GM21390 (cell line): ENCODE data around the gene VAMP3.
A peak's percentile ranks its signal among the peaks of the same experiment; 100 is the strongest.
"Not testable (repeated sequence)": the region's sequence is repeated elsewhere in the genome, so short reads cannot be mapped to it uniquely, and the experiment has no call there.

ENCODE experiments used
- ATAC-seq: cut with Tn5 transposase; IDR thresholded peaks from one replicate; pipeline ENCODE4 v1.9.1; 2021; ENCODE audit not compliant: unreplicated experiment

Gene VAMP3

GRCh38 chr1:7767176-7767575 is 3.9 kb upstream of the VAMP3 start:
- no peak for ATAC-seq

- ATAC-seq, result no peak
Measured at GRCh38 chr1:7768583-7768982, 2.5 kb upstream of the VAMP3 start.

DNA sequence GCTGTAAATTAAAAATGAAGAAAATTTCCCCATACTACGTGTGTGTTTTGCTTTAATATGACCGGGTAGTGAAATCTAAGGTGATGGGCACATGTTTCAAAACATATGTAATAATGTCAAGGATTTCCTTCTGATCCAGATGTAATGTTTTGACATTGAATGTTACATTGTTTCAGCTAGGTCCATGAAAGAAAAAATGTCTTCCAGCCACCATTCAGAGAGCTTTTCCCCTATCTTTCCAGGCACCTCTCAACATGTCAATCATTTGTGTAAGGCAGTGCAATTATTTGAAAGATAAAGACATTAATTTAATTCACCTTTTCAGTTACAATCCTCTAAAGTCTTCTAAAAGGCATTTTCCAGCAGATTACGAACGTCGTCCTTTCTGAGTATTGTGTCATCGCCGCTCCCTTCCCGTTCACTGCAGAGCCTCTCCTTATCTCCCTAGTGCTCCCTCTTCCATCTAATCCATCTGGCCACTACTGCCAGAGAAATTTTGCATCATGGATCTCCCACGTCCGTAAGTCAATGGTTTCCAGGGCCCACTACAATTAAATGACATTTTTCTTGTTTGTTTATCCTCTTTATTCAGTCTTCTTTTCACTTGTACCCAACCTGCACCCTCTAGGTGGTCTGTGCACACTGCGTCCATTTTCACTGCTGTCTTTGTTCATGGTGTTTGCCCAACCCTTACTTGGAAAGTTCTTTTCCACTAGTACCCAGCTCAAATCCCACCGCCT is 1.3 kb upstream of the VAMP3 start:
- no peak for ATAC-seq

DNA sequence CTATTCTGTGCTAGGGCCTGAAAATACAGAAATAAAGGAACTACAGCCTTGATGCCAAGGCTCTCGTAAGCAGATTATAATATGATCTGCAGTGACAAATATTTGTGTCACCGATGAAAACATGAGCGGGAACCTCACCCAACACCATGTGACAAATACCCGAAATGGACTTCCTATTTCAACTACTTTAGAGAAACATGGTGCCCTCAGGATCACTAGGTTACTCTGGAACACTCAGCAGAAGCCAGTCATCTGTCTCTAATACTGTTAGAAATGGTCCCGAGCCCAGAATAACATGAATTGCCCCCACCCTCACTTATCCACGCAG is 463 bp upstream of the VAMP3 start:
- no peak for ATAC-seq

DNA sequence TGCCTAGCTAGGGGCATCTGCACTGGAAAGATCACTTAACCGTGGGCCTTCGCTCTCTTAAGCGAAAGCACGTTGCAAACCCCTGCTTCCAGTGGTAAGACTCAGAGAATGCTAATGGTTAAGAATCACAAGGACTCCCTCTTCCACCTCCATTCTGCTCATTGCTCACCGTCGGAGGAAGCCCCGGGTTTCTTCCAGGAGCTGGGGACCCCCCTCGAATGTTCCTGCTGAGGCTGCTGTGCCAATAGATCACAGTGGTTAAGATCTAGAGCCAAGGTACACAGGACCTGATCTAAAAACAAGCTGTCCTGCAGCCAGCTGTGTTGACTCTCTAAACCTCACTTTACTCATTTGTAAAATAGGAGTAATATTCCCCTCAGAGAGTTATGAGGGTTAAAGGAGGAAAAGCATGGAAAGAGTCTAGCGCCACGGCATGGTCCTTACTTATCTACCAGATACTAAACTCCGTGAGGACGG is 765 bp downstream of the VAMP3 start:
- peak; percentile 25 for ATAC-seq

- ATAC-seq, result no peak
Measured at GRCh38 chr1:7777591-7777990, 6.5 kb downstream of the VAMP3 start.

- ATAC-seq, result no peak
Measured at GRCh38 chr1:7778133-7778628, 7.1 kb downstream of the VAMP3 start.

DNA sequence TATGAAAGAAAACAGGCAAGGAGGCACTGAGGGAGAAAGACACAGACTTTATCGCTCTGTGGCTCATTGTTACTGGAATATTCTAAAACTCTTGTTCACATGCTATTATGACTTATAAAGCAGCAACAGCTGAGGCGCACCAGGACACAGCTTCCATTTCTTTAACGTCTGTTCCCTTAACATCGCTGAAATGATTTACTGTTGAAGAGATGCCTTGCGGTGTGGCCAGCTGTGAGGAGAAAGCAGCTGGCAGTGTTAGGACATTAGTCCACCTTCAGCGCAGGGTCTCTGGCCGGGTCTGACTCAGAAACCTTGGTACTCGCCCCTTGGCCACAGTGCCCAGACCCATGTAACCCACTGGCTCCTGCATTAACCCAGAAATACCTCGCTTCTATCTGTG is 9.9 kb downstream of the VAMP3 start:
- no peak for ATAC-seq

DNA sequence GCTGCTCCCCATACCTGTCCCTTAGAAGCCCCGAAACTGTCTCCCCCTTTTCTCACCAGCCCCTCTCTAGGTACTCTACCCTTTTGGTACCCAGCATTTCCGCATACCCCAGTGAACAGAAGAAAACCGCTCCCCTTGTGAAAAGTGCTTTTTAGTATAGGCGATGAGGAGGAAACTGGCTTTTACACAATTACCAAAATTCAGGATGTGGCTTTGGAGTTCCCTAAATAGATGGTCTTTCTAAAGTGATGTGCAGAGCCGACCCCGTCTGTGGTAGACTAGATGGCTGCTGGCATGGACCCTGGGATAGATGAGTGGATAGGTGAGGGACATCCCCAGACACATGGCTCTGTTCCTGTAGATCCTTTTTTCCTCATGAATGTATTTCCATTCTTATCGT is 10.4 kb downstream of the VAMP3 start:
- ATAC-seq, result no peak

- ATAC-seq, result no peak
Measured at GRCh38 chr1:7781923-7782495, 10.9 kb downstream of the VAMP3 start.

DNA sequence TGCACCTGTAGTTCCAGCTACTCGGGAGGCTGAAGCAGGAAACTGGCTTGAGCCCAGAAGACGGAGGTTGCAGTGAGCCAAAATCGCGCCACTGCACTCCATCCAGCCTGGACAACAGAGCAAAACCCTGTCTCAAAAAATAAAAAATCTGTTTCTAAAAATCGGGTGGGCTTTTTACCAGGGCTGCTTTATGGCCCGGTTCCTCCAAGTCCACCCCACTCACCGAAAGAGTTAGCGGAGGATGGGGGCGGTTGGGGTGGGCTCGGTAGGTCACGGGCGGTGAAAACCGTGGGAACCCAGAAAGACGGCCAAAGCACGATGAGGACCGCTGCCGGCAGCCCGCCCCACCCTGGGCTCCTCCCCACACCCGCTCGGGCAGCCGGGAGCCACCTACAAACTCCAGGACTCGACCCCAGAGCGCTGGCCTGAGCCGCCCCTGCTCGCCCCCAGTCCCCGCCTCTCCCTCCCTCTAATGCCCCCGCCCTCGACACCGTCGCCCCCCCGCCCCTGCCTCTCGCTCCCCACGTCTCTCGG is 12.1 kb downstream of the VAMP3 start:
- ATAC-seq, result no peak

GRCh38 chr1:7783826-7784491 is 12.9 kb downstream of the VAMP3 start, which contains the start of gene PER3:
PER3 (plus strand) TSS chr1:7784291; CDS start chr1:7784878, 587 bp downstream.
- peak; percentile 93 for ATAC-seq

- no peak for ATAC-seq
Measured at GRCh38 chr1:7784492-7785071, 13.5 kb downstream of the VAMP3 start.

DNA sequence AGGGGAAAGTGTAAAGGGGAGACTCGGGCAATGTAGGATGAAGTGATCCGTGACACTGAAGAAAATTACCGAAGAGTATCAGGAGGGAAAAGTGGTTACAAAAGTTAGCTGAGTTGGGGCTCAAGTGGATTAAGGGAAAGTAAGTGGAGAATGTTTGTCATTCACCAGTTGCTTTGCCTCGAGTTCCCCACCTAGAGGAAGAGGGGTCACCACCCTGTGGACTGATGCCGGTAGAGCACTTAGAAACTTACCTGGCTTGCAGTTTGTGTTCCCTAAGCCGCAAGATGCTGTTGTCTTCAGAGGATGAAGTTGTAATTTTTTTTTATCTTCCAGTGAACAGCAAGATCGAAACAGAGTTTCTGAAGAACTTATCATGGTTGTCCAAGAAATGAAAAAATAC is 14.0 kb downstream of the VAMP3 start:
- ATAC-seq, result no peak

- ATAC-seq, result no peak
Measured at GRCh38 chr1:7786795-7787194, 15.7 kb downstream of the VAMP3 start.

GRCh38 chr1:7789828-7790227 is 18.7 kb downstream of the VAMP3 start:
- ATAC-seq, result no peak

DNA sequence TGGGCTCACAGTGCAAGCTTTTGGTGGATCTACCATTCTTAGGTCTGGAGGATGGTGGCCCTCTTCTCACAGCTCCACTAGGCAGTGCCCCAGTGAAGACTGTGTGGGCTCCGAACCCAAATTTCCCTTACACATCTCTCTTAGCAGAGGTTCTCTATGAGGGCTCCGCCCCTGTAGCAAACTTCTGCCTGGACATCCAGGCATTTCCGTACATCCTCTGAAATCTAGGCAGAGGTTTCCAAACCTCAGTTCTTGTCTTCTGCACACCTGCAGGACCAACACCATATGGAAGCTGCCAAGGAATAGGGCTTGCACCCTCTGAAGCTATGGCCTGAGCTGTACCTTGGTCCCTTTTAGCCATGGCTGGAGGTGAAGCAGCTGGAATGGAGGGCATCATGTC is 19.9 kb downstream of the VAMP3 start:
- ATAC-seq, result not testable (repeated sequence)

GRCh38 chr1:7795406-7795805 is 24.3 kb downstream of the VAMP3 start:
- no peak for ATAC-seq

GRCh38 chr1:7805460-7805859 is 34.4 kb downstream of the VAMP3 start:
- ATAC-seq, result no peak

- no peak for ATAC-seq
Measured at GRCh38 chr1:7808253-7808844, 37.3 kb downstream of the VAMP3 start.

GRCh38 chr1:7809742-7810141 is 38.6 kb downstream of the VAMP3 start:
- ATAC-seq, result no peak
